ENCODE measurements around the gene NR6A1. TPM values are rescaled to one million over a fixed set of nuclear protein-coding genes. Genes with fewer than 3 reads are reported as not detected.

The NR6A1 gene
- total and polyA plus RNA-seq, 2 of the 8 experiments (the other 6 are each of a cell fraction or from before 2014, with no cell fraction given), result 93.2 to 237 TPM

DNA sequence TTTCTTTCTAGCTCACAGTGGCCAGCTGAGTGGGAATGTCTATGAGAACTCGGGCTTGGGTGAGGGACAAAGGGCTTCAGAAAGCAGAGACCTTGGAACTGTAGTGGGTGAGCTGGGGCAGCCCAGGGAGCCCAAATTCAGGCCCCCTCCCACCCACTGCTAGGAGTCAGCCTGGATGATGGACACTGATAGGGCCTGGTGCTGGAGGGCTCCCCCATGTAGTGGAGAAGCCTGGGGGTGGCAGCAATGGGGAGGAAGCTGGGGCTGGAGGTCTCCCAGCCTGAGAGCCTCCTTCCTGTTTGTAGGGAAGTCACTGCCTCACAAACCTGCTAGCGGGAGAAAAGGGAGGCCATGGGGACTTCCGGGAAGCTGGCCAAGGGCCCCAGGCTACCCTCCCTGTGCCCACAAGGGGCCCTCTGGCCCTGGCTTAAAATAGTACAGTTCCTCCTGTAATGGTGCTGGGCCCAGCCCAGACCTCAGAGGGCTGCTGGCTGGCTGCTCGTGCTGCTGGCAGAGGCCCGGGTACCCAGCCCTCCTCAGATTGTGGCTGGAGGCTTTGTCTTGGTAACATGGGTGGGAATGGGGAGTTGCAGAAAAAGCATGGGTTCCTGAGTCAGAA lies 257.6 kb downstream of the NR6A1 start:
- Histone ChIP-seq H3K14ac (ENCODE audit: insufficient read length) (no peak overlapping the region), H2BK20ac (ENCODE audit: low read length) (no peak overlapping the region), H3K4me3 (ENCODE audit: extremely low read depth in 1 of 4, insufficient read depth in 2 of 4, low read depth in 3 of 4, low read length in 4 of 4) (no peak overlapping the region), H4K91ac (replicated peaks; ENCODE audit: insufficient read length, low read length) (no peak overlapping the region), H2AFZ (ENCODE audit: low read length) (no peak overlapping the region), H3K4ac (replicated peaks; ENCODE audit: insufficient read length, low read depth, low read length) (no peak overlapping the region), H2AK5ac (ENCODE audit: low read depth, low read length) (no peak overlapping the region), H3K79me1 (ENCODE audit: low read depth, low read length) (no peaks in the 10 kb centered on the region), H4K8ac (ENCODE audit: extremely low read depth, insufficient read depth, low read length) (no peak overlapping the region), H2BK120ac (replicated peaks; ENCODE audit: low read depth, low read length) (no peak overlapping the region), H2BK5ac (ENCODE audit: low read depth, low read length) (no peak overlapping the region), H2BK15ac (ENCODE audit: low read length) (no peak overlapping the region), H3K36me3 (ENCODE audit: control insufficient read depth in 2 of 4, insufficient read depth in 4 of 4, low read length in 3 of 4) (no peaks in the 10 kb centered on the region), H3K23me2 (ENCODE audit: low read depth, low read length) (no peaks in the 10 kb centered on the region), H3K18ac (ENCODE audit: extremely low read depth, low read length) (no peak overlapping the region; the same call in 1 of the 2 replicates), H3K4me2 (ENCODE audit: insufficient read depth in 1 of 2, low read depth in 2 of 2, low read length in 2 of 2) (no peak overlapping the region), H3K23ac (ENCODE audit: insufficient read length) (no peak overlapping the region), H3K9ac (replicated peaks in 1 of 4; ENCODE audit: extremely low read depth in 1 of 4, low read depth in 3 of 4, low read length in 3 of 4) (no peak overlapping the region), H3K56ac (replicated peaks; ENCODE audit: insufficient read length, low read depth, low read length) (no peak overlapping the region), H4K20me1 (replicated peaks in 1 of 2; ENCODE audit: control insufficient read depth in 1 of 2, insufficient read depth in 2 of 2, low read length in 2 of 2) (no peaks in the 10 kb centered on the region), H3K27ac (ENCODE audit: low read depth, low read length) (no peak overlapping the region), H3K27me3 (replicated peaks in 1 of 4; ENCODE audit: control insufficient read depth in 3 of 4, extremely low read depth in 1 of 4, insufficient read depth in 3 of 4, low read length in 3 of 4) (no peaks in the 10 kb centered on the region), H3K4me1 (replicated peaks in 1 of 4; ENCODE audit: control insufficient read depth in 3 of 4, insufficient read depth in 4 of 4, low read length in 3 of 4) (peaks cover 0 to 18% (median 4%) of the 10 kb centered on the region in 4 experiments; a peak in 5 of 7 replicates), H4K5ac (ENCODE audit: insufficient read length, low read depth, low read length) (no peak overlapping the region), H3K9me3 (ENCODE audit: insufficient read depth in 2 of 2, low read depth in 1 of 2, low read length in 1 of 2) (no peaks in the 10 kb centered on the region), H3K79me2 (ENCODE audit: control insufficient read depth in 1 of 2, insufficient read depth in 2 of 2, low read length in 2 of 2) (no peaks in the 10 kb centered on the region), H2BK12ac (ENCODE audit: low read depth, low read length) (no peak overlapping the region)
- peak; percentile 56; the same call in 1 of the 2 replicates for TF ChIP-seq TBP (IDR thresholded peaks at IDR 0.05; ENCODE audit: low read depth, low read length)
- no peak for TF ChIP-seq SIX5 (IDR thresholded peaks at IDR 0.05; ENCODE audit: low read depth, low read length)
- FAIRE-seq (no peak), DNase-seq (ENCODE audit: low read depth in 1 of 2, low spot score in 2 of 2) (peak in 1 of 2 experiments; percentile 49)
- ChIA-PET POLR2A (ENCODE audit: partially characterized antibody) (interaction anchor here (0.7 to 2.8 kb wide), 3 partner anchors 10 to 39 kb away, joined by 3 to 9 read pairs (median 3); no protein-coding TSS in a partner anchor), CTCF (ENCODE audit: partially characterized antibody) (interaction anchor here (1.1 to 19.2 kb wide), 5 partner anchors 10 to 198 kb away, joined by 3 to 234 read pairs (median 7); no protein-coding TSS in a partner anchor)
- 87% methylated on average over 4 of the region's 5 CpGs; no CpG with 5 or more reads in 1 of the 2 experiments for WGBS, 2 experiments (ENCODE audit: extremely low coverage in 1 of 2, insufficient coverage in 1 of 2, insufficient read length in 1 of 2, insufficient replicate concordance in 2 of 2, low coverage in 1 of 2, low lambda C conversion rate in 2 of 2, missing lambda C conversion rate in 1 of 2)

Data from H1 (cell line).